Measurements from ENCODE around the gene CDC6.

DNA sequence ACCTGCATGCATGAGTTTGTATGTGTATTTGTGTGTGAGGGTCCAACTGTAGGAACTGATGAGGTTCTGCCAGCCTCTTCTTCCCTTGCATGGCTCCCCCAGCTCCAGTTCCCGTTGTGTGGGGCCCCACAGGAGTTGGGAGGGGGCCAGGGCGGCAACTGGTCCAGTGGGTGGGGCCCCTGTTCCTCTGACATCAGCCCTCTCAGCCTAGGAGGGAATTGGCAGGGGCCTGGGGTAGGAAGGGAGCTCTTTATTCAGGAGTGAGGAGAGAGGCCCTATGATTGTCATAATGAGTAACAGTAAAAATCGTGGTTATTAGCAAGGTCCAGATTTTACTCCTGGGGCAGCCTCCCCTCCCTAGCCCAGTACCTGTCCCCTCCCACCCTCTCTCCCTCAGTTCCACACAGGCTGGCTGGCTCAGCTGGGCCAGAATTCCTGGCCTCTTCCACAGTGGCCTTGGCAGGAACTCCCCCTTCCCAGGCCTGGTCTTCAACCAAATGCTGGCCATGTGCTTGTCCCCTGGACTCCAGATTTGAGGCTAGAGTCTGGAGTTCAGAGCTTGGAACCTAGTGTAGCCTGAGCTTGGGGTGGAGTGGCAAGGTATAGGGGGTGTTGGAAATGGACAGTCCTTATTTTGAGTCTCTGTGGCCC lies 40.2 kb downstream of the CDC6 start:
- no peak for TF ChIP-seq POLR2A (IDR thresholded peaks at IDR 0.05; ENCODE audit: low read depth, low read length)
- TF ChIP-seq POLR2AphosphoS5 (IDR thresholded peaks at IDR 0.05; ENCODE audit: low read depth, low read length) = no peak
